NCI-H2196 treated with DMSO at 0.1 percent for 48 hours (cell line): ENCODE data around the gene ASGR2.
"Not testable (repeated sequence)": the region's sequence is repeated elsewhere in the genome, so short reads cannot be mapped to it uniquely, and the experiment has no call there.

Source experiments
- DNase-seq: peaks from one replicate; lab custom pipeline; 2025; ENCODE audit not compliant: unreplicated experiment; lab: John Stamatoyannopoulos, UW

The ASGR2 gene

DNA sequence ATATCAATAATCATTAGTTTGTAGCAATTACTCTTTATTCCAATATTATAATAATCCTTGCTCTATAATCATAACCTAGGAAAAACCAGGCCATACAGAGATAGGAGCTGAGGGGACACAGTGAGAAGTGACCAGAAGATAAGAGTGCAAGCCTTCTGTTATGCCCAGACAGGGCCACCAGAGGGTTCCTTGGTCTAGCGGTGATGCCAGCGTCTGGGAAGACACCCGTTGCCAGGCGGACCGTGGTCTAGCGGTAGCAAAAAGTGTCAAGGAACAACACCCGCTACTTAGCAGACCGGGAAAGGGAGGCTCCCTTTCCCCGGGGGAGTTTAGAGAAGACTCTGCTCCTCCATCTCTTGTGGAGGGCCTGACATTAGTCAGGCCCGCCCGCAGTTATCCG, 11.8 kb upstream of the ASGR2 start:
- DNase-seq: not testable (repeated sequence)

DNA sequence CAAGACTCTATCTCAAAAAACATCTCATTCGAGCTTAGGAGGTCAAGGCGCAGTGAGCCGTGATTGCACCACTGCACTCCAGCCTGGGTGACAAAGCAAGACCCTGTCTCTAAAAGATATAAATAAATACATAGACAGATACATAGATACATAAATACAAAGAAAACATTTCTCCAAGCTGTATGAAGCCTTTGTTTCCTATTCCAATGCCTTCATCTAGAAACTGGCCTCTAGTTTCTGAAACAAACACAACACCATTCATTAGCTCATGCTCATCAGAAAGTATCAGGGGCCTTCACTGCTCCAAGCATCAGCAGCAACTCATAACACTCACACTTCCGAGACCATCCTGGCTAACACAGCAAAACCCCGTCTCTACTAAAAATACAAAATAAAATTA, 10.3 kb upstream of the ASGR2 start:
- DNase-seq: no peak

DNA sequence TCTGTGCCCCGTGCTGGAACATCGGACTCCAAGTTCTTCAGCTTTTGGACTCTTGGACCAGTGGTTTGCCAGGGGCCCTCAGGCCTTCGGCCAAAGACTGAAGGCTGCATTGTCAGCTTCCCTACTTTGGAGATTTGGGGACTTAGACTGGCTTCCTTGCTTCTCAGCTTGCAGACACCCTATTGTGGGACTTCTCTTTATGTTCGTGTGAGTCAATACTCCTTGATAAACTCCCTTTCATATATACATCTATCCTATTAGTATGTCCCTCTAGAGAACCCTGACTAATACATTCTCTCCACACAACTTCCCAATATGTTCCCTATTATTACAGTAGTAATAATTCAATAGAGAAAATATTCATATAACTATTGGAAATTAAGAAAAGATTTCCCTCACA, 9.2 kb upstream of the ASGR2 start:
- DNase-seq: no peak

DNA sequence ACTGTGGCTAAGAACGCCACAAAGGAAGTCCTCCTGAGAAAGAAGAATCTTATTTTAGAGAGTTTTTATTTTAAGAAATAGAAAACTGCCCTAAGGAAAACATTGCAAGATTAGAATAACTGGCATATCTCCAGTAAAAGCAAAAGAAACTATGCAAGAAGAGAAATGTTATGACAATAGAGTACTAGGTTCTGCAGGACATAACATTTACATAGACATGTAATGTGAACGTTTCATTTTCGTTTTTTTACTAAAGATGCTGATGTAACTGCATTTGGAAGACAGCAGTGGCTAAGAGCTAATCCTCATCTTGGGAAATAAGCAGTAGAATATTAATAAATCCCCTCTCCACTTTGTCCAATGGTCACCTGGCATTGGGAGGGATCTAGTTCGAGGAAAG, 7.8 kb upstream of the ASGR2 start:
- no peak for DNase-seq

DNA sequence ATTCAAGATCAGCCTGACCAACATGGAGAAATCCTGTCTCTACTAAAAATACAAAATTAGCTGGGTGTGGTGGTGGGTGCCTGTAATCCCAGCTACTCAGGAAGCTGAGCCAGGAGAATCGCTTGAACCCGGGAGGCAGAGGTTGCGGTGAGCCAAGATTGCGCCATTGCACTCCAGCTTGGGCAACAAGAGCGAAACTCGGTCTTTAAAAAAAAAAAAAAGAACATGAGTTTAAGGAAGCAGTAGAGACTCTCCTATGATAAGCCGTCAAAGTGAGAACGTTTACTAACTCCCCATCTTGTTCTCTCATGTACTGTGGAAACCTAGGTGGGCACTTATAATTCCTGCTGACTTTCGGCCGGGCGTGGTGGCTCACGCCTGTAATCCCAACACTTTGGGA, 6.0 kb upstream of the ASGR2 start:
- not testable (repeated sequence) for DNase-seq

DNA sequence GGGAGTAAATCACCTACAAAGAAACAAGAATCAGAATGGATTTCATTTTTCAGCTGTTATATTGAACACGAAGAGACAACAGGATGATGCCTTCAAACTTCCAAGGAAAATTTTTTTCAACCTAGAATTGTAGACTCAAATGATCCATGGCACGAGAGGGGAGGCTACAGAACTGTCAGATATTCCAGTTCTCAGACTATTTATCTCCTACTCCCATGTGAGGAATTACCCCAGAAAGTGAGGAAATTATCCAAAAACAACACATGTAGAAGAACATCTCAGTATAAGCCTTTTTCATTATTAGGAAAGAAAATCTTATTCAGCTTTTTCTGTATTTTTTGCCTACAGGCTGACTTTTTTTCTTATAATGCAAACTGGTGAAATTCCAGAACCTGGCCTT, 5.5 kb upstream of the ASGR2 start:
- DNase-seq: no peak

DNA sequence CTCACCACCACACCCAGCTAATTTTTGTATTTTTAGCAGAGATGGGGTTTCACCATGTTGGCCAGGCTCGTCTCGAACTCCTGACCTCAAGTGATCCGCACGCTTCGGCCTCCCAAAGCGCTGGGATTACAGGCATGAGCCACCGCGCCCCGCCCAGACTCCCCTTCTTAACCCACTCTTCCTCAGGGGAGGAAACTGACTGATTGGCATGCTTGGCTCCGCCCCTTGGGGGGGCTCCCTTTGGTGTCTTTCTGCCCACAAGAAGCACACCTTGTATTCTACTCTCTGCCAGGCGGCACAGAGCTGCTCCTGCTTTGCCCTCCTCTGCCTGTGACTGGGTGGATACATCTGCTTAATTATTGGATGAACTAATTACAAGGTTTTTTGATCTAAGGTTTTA, 4.7 kb upstream of the ASGR2 start:
- DNase-seq: no peak

DNA sequence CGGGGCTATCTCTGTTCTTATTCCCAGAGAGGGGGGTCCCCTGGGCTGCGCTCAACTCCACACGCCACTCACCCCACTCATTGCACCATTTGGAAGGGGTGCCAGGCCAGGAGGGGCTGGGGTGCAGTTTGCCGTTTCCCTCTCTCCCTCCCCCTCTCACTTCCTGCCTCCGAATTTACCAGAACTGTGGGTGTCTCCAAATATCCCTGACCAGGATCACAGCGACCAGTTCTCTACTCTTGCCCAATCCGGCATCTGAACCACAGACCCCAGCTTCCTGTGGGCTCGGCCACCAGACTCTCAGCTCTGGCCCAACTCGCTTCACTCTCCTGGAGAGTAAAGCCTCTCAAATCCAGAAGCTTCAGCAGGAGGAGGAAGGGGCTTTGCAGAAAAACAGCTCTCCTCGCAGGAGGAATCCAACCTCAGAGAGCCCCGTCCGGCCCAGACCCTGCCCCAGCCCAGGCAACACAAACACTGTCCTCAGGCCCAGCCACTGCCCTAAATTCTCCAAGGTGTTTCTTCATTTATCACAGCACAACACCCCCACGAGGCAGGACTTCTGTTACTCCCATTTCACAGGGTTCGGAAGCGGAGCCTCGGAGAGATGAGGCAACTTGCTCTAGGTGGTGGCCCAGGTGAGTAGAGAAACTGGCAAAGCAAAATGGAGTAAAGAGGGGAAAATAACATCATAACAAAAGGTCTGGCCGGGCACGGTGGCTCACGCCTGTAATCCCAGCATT, 423 bp upstream of the ASGR2 start:
- no peak for DNase-seq

DNA sequence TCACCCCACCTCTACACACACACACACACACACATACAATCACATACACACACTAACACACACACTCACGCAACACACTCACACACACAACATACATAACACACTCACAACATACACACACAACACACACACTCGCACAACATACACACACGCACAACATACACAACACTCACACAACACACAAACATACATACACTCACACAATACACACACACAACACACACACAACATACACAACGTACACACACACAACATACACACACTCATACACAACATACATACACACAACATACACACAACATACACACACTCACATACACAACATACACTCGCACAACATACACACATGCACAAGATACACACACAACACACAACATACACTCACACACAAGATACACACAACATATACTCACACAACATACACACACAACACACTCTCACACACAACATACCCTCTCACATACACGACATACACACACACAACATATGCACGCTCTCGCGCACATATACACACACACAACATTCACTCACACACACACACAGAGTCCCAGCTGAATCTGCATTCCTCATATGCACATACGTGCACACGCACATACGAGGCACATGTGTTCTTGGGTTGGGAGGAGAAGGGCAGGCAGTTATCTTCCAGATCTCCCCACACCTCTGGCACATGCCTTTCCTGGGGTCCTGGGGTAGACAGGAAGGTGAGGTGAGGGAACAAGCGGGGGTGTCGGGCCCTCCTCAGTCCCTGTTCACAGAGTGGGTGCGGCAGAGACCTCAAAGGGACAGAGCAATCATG, 1.1 kb downstream of the ASGR2 start:
- no peak for DNase-seq

DNA sequence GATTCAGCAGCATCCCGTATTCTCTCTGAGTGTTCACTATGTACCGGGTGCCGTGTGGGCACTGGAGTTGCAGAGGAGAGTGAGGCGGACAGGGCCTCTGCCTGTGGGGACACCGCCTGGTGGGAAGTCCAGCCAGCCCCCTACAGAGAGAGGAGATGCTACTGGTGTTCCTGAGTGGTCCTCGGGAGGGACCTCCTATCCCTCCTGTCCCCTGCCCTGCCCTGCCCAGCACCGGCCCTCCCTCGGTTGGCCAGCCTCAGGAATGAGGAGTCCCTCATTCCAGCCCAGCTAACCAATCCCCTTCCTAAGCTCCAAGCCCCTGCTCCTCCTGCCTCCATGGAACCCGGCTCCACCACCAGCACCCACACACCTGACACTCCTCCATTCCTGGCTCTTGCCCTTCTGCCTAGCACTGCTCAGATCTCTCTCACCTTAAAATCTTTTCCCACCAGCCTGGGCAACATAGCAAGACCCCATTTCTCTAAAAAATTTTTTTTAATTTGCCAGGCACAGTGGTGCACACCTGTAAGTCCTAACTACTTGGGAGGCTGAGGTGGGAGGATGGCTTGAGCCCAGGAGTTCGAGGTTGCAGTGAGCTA, 2.0 kb downstream of the ASGR2 start:
- DNase-seq: no peak

DNA sequence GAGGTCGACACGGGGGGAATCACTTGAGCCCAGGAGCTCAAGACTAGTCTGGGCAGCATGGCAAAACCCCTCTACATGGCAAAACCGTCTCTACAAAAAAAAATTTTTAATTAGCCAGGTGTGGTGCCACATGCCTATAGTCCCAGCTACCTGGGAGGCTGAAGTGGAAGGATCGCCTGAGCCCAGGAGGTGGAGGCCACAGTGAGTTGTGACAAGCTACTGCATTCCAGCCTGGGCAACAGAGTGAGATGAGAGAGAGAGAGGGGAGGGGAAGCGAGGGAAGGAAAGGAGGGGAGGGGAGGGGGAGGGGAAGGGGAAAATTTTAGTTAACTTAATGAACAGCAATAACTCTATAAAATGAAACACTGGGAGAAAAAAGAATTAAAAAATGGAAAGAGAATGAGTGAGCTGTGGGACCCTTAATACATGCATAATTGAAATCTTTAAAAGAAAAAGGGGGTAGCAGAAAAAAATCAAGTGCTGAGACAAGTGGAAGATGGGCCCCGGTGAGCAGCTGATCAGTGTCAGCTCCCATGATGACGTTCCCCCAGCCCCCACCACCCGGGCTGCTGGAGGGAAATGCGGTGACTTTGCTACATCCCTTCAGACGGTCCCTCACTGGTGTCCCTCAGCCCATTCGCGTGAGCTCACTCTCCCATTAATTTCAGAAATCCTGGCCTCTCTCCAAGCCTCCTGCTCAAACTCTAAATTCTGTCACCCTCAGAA, 2.7 kb downstream of the ASGR2 start:
- DNase-seq: no peak

DNA sequence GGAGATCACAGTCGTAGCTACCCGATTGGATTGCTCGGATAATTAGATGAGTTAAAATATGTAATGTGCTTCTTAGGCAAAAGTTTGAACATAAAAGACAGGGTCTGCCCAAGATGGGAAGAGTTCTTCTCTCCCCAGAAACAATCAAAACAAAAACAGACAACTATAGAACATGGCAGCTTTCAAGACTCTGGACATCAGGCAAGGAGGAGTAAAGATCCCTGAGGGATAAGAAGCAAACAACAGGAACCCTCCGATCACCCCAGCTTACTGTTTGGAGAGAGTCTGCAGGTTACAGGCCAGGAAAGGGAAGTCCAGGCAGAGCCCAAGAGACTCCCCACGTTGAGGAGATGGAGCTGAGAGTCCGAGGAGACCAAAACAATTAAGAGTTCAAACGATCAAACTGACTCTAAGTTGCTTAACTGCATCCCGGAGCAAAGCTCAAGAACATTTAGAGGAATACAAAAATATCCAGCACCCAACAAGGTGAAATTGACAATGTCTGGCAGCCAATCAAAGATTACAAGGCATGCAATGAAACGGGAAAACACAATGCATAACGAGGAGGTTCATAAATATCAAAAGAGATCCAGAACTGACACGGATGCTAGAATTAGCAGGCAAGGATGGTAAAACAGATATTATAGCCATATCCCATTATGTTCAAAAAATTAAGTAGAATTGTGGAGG, 3.9 kb downstream of the ASGR2 start:
- no peak for DNase-seq

DNA sequence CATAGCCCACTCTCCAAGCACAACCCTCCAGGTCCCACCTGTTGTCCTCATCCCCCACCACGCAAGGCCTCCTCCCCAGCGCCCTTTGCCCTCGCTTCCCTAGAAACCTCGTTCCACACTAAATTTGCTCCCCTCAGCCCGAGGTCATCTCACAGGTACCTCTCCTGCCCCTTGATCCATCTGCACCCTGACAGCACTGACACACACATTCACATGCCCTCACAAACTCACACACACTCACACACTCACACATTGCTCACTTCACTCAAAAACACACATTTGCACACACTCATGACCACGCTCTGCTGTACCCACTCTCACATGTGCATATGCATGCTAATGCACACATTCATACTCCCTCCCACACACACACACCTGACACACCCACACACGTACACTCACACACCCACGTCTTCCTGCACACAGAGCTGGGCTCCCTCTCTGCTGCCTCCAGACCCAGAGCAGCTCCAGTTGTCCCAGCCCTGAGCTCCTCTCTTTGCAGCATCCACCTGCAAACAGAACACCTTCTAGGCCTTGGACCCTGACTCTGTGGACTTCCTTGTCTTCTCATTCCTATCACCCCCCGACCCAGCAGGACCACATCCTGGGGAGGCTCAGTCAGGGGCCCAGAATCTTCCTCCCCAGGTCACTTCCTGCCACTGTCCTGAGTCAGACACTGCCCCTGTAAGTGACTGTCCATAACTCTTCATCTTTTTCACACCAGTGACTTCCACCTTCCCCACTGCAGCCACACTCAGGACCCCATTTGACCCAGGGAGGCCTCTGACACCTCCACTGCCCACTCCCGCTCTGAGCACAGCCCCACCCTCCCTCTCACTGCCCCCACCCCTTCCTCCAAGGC, 4.9 kb downstream of the ASGR2 start:
- DNase-seq: no peak

DNA sequence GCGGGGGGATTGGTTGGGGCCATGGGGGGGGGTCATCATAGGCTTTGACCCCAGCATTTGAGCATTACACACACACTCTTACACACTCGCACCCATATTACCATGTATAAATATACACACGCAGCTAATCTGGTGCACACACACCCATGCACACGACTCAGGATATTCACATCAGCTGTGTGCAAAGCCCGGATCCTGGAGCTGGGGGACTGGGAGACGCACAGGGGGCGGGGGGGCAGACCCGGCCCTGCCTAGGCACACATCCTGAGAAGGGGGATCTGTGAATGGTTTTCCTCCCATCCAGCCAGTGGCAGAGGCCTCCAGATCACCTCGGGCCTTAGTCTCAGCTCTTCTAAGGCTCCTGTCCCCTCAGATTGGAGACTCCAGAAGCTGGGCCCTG, 5.6 kb downstream of the ASGR2 start:
- DNase-seq: no peak

DNA sequence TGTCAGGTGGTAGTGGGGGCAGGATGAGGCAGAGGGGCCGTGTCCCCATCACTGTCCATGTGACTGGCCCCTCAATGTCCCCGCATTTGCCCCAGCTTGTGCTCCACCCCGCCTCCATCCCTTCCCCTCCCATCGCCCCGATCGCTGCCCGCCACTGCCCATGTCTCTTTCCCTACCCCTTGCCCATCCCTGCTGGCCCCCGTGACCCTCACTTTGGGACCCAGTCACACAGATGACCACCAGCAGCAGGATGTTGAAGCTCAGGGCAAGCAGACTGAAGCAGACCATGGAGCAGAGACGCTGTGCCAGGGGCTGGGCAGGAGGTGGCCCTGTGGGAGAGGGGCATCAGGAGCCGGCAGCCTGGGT, 6.1 kb downstream of the ASGR2 start:
- no peak for DNase-seq

DNA sequence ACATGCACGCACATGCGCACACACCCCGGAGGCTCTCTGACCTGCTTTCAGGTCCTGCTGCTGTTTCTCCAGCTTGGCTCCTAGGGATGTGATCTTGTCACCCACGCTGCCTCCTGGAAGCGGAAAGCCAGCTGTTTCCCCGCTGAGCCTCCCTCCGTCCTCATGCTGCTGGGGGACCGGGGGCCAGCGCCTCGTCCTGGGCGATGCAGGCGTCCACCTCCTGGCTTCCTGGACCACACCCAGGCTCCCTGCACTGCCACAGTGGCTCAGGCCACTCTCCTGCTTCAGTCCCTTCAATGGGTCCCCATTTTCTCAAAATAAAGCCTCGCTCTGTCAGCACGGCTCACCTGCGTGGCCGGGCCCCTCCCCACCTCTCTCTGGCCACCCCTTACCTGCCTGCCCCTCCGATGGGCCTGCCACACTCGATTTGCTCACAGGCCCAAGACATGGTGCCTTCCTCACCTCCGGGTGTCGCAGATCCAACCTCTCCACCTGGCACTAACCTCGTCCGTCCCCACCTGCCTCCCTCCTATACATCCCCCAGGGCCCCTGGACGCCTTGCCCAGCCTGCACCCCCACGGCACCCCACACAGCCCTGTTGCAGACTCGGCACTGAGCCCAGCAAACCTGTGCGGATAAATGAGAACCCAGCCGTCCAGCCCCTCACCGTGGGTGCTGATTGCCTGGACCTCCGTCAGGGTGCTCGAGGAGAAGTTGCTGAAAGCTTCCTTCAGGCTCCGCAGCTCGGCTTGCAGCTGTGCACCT, 6.6 kb downstream of the ASGR2 start:
- no peak for DNase-seq

DNA sequence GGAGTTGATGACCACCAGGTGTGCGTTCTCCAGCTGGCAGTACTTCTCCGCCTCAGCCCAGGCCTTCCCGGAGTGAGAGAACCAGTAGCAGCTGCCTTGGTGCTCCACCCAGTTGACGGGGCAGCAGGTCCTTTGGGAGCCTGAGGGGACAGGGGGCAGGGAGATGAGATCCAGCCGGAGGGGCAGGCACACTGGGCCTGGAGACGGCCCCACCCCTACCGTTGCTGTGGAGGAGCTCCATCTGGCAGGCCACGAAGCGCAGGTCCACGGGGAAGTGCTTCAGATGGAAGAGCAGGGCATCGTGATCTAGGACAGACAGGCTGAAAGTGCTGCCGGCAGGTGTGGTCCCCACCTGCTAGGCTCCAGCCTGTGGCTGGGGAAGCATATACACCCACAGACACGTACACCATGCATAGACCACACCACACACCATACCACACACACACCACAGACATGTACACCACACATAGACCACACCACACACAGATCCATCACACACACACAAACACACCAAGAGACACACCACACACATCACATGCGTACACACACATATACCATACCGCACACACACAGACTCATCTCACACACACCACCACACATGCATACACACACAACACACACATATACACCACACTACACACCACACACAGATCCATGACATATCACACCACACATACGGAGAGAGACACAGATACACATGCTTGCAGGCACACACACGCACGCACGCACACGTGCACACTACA, 7.4 kb downstream of the ASGR2 start:
- peak; percentile 10 for DNase-seq

DNA sequence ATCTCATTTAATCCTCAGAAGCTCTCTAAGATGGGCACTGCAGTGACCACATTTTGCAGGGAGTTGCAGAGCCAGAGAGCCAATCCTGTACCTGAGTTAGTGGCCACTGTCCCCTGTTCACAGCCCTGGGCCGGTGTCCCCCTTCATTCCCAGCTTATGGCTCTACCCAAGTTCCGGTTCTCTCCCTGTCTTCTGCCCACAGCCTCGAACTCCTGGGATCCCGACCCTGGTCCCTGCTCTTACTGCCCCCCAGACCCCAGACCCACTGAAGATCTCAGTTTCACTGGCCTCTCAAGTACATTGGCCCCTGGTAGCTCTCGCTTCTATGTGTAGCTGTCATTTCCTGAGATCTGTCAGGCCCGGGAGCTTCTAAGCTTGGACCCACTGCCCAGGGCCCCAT, 12.2 kb downstream of the ASGR2 start:
- DNase-seq: no peak

DNA sequence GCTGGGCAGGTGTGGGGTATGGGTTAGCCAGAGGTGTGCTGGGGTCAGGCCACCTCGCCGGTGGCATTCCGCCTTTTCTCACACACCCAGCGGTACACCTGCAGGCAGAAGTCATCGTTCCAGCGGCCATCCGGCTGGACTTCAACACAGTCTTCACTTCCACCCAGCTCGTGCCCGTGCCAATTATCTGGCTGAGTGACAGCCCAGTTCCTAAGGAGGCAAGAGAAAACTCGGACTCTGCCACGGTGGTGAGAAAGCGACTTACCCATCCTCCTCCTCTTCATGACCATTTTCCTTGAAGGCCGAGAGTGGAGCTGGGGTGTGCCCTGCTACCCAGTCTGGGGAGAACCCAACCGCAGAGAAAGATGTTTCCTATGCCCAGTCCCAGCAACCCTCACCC, 13.1 kb downstream of the ASGR2 start:
- no peak for DNase-seq
